Bronchial epithelial cell (primary cell): Measurements from ENCODE around the gene DNAJB7. TPM values are rescaled to one million over a fixed set of nuclear protein-coding genes. Genes with fewer than 3 reads are reported as not detected.
"Not testable (repeated sequence)": the region's sequence is repeated elsewhere in the genome, so short reads cannot be mapped to it uniquely, and the experiment has no call there.

Experiments
- DNase-seq: peaks from one replicate; pipeline ENCODE4 v3.0.0-alpha.2; 2010; ENCODE audit warnings: low read depth
- FAIRE-seq: peaks from 2 replicates; lab custom pipeline; 2011; peaks lifted over from hg19 to GRCh38; lab: Jason Lieb, UNC
- H3K27me3 ChIP-seq: 2 replicates; pipeline ENCODE4 v1.5.1; 2011; ENCODE audit warnings: low read length; ENCODE audit not compliant: control insufficient read depth, insufficient read depth
- H3K36me3 ChIP-seq: 2 replicates; pipeline ENCODE4 v1.5.1; 2011; ENCODE audit warnings: low read length; ENCODE audit not compliant: control insufficient read depth, insufficient read depth
- H3K4me3 ChIP-seq: 2 replicates; pipeline ENCODE4 v1.5.1; 2011; ENCODE audit warnings: mild to moderate bottlenecking, low read depth, low read length, control low read depth
- total RNA-seq: library from RNA; depleted of rRNA; stranded (reverse); fragments of >200 nt; gene quantifications from 2 replicates; pipeline ENCODE4 v1.2.1, GENCODE V29; 2014
- TF ChIP-seq, protein P1 (sequence below): IDR thresholded peaks from 2 replicates; pipeline ENCODE4 v1.5.1; 2011; ENCODE audit warnings: mild to moderate bottlenecking, moderate library complexity, low read length, control low read depth, inconsistent platforms; ENCODE audit not compliant: insufficient read depth, severe bottlenecking

The DNAJB7 gene
- total RNA-seq, 1 donor from 2014 or later, result not detected

DNA sequence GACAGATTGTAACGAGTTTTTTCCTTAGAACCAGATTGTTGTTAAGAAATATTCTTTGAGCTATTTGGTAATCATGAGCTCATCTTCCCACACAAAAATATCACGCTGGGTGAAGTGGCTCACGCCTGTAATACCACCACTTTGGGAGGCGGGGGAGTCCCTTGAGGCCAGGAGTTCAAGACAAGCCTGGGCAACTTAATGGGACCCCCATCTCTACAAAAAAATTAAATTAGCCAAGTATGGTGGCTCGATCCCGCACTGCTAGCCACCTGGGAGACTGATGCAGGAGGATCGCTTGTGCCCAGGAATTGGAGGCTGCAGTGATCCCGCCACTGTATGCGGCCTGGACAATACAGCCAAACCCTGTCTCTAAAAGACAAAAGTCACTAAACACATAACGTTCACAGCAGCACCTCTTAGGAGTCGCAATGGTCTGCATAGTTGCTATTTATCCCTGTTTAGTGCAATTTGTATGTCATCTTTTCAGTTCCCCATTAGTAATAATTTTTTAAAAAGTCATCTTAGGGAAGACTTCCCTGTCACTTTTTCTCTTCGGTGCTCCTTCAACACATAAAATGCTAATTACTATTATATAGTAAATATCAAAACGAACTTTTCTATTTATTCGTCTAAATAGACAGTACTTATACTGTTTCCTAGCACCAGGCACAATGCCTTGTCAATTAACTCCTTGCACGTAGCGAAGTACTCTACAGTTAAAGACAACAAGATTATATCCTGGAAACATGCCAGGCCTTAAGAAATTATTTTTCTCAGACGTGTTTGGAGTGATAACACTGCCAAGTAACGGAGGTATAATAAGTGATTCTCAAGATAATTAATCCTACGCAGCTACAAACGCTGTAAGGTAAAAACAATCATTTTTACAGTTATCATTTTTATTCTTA, 6.6 kb downstream of the DNAJB7 start:
- FAIRE-seq (no peak), DNase-seq (peak; percentile 26)
- H3K27me3 ChIP-seq, result no peaks in the 10 kb centered on the region
- peak overlapping the region; percentile 79 for H3K4me3 ChIP-seq
- TF ChIP-seq, protein P1, sequence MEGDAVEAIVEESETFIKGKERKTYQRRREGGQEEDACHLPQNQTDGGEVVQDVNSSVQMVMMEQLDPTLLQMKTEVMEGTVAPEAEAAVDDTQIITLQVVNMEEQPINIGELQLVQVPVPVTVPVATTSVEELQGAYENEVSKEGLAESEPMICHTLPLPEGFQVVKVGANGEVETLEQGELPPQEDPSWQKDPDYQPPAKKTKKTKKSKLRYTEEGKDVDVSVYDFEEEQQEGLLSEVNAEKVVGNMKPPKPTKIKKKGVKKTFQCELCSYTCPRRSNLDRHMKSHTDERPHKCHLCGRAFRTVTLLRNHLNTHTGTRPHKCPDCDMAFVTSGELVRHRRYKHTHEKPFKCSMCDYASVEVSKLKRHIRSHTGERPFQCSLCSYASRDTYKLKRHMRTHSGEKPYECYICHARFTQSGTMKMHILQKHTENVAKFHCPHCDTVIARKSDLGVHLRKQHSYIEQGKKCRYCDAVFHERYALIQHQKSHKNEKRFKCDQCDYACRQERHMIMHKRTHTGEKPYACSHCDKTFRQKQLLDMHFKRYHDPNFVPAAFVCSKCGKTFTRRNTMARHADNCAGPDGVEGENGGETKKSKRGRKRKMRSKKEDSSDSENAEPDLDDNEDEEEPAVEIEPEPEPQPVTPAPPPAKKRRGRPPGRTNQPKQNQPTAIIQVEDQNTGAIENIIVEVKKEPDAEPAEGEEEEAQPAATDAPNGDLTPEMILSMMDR, result no peak
- H3K36me3 ChIP-seq, result no peaks in the 10 kb centered on the region

DNA sequence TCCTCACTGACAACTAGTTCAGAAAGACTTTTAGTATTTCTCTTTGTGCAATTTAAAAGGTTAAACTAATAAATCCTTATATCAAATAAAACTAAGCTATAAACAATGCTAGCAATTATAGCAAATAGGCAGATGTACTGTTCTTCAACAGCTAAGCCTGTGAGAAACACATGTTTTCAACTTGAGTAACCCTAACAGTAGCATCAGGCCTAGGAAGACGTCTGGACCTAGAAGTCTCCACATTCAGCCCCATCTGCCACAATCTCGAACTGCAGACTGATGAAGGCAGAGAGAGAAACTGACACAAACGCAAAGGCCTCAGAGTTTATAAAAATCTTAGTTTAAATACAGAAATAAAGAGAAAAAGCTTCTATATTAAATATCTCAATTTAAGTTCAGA, 8.0 kb downstream of the DNAJB7 start:
- Histone ChIP-seq H3K36me3 (no peaks in the 10 kb centered on the region), H3K4me3 (no peak overlapping the region)
- DNase-seq, result no peak

DNA sequence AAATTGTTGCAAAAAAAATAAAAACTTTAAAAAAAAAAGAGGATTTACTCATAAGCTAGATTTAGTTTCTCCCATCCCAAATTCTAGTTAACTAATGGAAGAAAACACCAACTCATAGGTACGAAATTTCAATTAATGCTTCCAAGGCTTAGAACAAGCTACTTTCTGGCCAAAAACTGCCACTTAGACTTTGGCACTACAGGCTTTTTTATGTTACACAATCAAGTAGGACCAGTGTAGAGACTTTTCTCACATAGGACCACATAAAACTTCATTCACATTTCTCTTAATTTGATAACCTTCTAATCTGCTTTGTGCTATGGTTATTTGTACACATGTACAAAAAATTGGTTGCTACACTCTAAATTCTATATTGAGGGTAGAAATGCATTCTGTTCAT, 8.6 kb downstream of the DNAJB7 start:
- Histone ChIP-seq H3K27me3 (no peaks in the 10 kb centered on the region), H3K4me3 (no peak overlapping the region), H3K36me3 (no peaks in the 10 kb centered on the region)
- DNase-seq (no peak), FAIRE-seq (no peak)
- TF ChIP-seq, protein P1, result no peak

More for the DNA sequence above, 8.0 kb downstream of the DNAJB7 start:
- TF ChIP-seq, protein P1, result no peak
- no peak for FAIRE-seq
- no peaks in the 10 kb centered on the region for H3K27me3 ChIP-seq

DNA sequence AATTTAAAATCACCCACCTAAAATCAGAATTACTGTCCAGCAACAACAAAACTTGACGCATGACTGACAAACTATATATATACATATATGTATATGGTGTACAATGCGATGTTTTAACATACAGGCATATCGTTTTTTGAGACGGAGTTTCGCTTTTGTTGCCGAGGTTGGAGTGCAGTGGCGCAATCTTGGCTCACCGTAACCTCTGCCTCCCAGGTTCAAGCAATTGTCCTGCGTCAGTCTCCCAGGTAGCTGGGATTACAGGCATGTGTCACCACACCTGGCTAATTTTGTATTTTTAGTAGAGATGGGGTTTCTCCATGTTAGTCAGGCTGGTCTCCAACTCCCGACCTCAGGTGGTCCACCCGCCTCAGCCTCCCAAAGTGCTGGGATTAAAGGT, 16.1 kb downstream of the DNAJB7 start:
- not testable (repeated sequence) for H3K4me3 ChIP-seq, FAIRE-seq, H3K36me3 ChIP-seq, H3K27me3 ChIP-seq, DNase-seq

DNA sequence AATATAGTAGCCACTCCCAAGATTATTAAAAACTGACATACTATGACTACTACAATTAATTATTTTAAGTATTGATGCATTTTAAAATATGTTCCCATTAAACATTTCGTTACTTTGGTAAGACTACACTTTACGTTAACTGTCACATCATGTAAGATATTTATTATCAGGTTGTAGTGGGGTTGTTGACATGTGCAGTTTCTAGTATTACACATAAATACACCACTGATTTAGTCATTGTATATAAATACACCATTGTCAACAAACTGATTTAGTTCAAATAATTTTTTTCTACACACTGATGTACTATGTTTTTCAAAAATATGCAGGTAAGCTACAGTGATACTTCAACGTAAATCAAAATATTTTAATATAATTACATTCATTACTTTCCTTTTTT, 17.0 kb downstream of the DNAJB7 start:
- H3K27me3 ChIP-seq, result no peaks in the 10 kb centered on the region
- TF ChIP-seq, protein P1, result no peak
- FAIRE-seq (no peak), DNase-seq (no peak)
- H3K4me3 ChIP-seq, result no peak overlapping the region
- peaks cover 1% of the 10 kb centered on the region for H3K36me3 ChIP-seq

DNA sequence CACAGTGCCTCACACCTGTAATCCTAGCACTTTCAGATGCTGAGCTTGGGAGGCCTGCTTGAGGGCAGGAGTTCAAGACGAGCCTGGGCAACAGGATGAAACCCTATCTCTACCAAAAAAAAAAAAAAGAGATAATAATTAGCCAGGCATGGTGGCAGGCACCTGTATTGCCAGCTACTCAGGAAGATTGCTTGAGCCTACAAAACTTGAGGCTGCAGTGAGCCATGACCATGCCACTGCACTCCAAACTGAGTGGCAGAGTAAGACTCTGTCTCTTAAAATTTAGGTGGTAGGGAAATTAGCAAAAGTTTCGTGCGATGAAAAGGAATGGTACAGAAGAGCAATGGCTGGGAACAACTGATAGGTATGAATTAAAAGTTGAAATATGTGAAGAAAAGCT, 23.4 kb downstream of the DNAJB7 start:
- peaks cover 5% of the 10 kb centered on the region for H3K36me3 ChIP-seq
- TF ChIP-seq, protein P1, result no peak

More for the DNA sequence above, 23.4 kb downstream of the DNAJB7 start:
- Histone ChIP-seq H3K27me3 (no peaks in the 10 kb centered on the region), H3K4me3 (no peak overlapping the region)
- FAIRE-seq (no peak), DNase-seq (no peak)
